GM21423 (cell line): Measurements from ENCODE around the gene CCDC71.

Experiments used
- ATAC-seq: cut with Tn5 transposase; IDR thresholded peaks from one replicate; pipeline ENCODE4 v1.9.1; 2021; ENCODE audit warnings: mild to moderate bottlenecking, moderate library complexity; ENCODE audit not compliant: unreplicated experiment

The CCDC71 gene

GRCh38 chr3:49132073-49132436 lies 34.1 kb downstream of the CCDC71 start:
- no peak for ATAC-seq

GRCh38 chr3:49131576-49131975 lies 34.6 kb downstream of the CCDC71 start:
- no peak for ATAC-seq

DNA sequence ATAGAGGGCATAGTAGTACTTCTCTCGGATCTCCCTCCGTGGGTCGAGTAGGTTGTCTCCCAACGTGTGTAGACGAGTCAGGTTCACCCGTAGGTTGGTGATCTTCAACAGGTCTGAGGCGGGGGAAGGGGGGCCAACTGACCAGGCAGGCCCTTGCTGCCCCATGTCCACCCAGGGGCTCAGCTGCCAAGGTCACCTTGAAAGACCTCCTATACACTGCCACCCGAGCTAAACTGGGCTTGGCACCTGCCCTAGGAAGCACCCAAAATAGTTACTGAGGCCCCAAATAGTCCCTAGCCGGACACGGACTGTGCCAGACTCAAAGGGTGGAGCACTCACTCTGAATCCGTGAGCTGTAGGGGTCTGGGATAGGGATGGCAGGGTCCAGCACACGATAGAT lies 35.1 kb downstream of the CCDC71 start:
- ATAC-seq, result no peak

DNA sequence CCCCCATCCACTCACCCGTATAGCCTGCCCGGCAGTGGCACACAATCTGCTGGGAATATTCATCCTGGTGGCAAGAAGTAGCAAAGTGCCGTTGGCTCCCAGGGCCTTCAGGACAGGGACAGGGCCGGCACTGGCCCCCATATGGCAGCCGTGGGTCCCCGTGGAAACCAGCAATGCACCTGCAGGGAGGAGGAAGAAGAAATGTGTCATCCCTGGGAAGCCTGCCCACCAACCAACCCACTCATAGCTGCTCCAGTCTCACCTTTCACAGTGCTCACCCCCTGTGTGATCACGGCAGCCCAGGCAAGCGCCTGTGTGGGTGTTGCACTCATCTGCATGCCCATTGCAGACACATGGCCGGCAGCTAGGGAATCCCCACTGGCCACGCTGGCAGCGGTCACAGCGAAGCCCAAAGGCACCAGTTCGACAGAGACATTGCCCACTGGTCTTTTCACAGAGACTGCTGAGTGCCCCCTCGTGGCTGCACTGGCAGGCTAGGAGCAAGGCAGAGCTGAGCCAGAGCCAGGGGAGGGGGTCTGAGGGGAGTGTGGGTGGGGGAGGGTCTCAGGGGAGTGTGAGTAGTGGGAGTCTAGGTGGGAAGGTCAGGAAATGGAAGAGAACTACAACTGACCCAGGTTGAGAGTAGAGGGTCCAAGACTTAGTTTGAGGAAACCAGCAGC lies 41.0 kb downstream of the CCDC71 start:
- ATAC-seq, result no peak

DNA sequence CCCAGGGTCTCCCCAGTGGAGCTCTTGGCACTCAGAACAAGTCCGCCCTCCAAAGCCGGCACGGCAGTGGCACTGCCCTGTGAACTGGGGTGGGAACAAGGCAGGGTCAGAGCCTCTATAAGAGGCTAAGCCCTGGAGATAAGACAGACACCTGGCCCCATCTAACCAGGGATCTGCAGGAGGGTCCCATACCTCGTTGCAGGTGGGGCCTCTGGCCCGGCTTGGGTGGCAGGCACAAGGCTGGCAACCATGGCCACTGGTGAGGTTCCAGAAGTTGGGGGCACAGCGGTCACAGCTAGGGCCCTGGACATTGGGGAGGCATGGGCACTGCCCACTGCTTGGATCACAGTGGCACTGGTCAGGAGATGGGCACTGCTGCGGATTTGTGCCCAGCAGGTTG lies 41.9 kb downstream of the CCDC71 start:
- ATAC-seq, result no peak

DNA sequence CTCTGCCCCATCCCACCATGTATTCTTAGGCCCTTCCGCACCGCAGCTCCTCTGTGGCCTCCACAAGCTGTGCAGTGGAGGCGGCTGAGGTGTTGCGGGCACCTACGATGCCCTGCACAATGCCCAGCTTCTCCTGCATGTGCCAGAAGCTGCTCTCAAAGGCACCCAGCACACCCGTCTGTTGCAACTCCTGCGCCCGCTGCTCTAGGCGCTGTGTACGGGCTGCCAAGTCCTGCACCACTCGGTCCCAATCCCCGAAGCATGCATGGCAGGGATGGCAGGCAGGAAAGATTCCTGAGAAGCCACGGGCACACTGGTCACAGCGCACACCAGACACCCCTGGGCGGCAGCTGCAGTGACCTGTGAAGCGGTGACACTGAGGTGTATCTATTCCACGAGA lies 42.4 kb downstream of the CCDC71 start:
- no peak for ATAC-seq

DNA sequence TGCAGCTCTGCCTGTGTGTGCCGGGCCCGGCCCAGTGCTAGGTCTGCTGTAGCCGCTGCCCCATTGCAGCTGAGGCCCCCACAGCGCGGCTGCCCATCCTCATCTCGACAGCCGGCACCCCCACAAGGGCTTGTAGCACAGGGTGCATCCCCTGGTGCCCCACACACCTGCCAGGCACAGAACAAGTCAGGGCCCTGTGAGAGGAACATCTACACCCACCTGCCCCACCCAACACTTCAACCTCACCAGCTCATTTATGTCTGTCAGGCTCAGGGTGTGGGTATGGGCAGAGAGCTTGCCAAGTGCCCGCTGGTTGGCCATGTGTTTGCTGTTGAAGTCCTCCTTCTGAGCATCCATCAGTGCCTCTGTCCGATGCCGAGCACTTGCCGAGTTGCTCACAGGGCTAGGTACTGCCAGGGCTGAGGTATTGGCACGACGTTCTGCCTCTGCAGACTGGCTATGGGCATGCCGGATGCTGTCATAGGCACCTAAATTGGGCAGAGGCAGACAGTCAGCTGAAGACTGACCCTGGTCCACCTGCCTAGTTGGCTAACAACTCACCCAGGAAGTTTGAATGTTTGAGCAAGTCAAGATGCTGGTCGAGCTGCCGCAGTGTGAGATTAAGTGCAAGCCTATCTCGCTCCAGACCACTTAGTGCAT lies 43.1 kb downstream of the CCDC71 start:
- no peak for ATAC-seq

DNA sequence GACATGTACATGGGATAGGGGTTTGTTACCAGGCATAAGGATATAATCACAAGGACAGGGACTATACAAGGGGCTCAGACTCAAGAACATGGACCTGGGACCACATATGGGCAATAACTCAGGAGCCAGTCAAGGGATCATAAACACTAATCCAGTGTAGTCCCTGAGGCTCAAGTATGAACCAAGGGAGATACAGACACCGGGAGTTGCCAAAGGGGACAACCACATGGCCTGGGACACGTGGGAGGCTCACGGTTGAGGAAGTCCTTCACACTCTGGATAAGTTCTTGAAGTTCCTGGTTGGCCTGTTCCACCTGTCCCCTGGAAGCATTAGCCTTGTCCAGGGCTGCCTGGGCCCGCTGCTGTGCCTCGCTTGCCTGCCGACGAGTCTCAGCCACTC lies 43.7 kb downstream of the CCDC71 start:
- ATAC-seq, result no peak

DNA sequence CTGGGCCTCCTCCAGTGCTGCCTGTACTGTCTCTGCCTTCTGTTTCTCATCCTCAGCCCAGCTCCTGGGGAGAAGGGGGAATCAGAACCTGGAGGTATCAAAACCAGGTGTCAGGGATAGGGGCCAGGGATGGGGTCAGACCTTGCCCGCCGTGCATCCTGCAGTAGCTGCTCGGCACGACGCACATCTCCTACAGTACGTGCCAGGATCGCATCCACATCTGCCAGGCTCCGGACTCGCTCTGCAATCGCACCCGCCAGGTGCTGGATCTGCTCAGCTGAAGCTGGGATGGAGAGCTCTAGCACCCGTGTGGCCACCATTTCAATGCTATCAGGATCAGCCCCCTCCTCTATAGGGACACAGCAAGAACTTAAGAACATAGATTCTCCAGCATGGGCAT lies 44.1 kb downstream of the CCDC71 start:
- no peak for ATAC-seq

DNA sequence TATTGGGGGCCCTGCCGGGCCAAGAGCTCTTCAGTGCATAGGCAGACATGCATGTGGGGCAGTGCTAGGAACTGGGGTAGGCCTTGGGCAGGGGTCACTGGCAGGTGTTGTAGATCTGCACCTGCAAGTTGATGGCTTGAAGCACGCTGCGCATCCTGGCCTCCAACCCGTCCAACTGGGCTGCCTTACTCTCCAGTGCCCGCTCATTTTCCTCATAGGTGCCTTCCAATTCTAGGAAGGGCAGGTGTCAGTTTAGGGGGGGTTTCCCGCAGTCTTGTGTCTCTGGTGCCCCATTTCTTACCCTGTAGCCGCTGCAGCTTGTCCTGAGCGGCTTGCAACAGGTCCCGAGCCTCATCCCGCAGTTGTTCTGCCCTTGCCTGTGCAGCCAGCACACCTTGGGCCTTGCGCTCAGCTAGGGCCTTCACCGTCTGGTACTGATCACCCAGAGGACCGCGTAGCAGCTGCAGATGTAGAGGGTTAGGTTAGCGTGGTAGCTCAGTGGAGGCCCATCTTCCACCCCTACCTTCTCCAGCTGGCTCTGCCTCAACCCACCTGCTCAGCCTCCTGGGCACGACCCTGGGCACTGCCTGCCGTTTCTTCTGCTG lies 44.9 kb downstream of the CCDC71 start:
- ATAC-seq, result peak; percentile 7

DNA sequence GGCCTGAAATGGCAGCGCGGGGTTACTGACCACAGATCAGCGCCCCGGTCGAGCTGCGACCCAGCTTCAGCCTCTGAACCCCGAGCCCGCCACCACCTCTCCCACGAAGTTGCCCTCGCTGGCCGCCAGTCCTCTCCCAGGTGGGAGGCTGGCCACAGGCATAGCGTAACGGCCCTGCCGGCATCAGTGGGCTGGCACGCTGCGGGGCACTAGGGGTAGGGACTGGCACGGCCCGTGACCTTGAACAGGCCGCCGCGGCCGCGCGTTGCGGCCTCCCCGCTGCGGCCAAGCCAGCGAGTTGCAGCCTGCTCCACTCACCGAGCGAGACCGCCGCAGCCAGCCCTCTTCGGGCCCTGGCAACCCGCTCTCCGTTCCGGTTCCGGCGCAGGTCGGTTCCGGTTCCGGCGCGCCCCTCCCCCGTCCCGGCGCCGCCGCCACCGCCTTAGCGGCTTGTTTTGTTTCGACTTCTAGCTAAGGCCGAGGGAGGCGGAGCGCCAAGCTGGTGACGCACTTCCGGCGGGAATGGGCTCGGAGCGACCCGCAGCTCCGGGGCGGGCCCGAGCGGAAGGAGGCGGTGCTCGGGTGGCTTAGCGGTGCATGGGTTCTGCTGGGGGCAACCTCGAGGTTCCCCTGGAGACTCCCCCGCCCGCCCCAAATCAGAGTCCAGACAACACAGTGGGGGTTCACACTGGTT lies 45.5 kb downstream of the CCDC71 start, which contains the start of gene USP19:
TSS of gene USP19 (minus strand) at position 386 of the 694 bp plus-strand sequence. CDS start 1,678 bp downstream, outside the sequence.
- ATAC-seq, result peak; percentile 83

GRCh38 chr3:49120096-49120437 lies 46.1 kb downstream of the CCDC71 start:
- no peak for ATAC-seq

GRCh38 chr3:49119439-49119838 lies 46.7 kb downstream of the CCDC71 start:
- ATAC-seq, result no peak

- ATAC-seq, result no peak
Observed at GRCh38 chr3:49119036-49119435, 47.1 kb downstream of the CCDC71 start.
